Right lobe of liver (tissue), 4 donors: ENCODE results near the gene GPR17.

Source experiments
- POLR2A ChIP-seq: fragments of 450-650 bp; IDR thresholded peaks from one replicate; pipeline ENCODE4 v1.6.1; 2017; ENCODE audit warnings: antibody characterized with exemption, mild to moderate bottlenecking
- TF ChIP-seq, protein P1 (sequence below), 4 donors: fragments of 200-600 bp in 3 of 4; fragments of 450-650 bp in 1 of 4; IDR thresholded peaks; one replicate each; pipeline versions ENCODE4 v1.5.1 to v1.8.0; 2016 to 2022; ENCODE audit warnings: antibody characterized with exemption in 4 of 4, mild to moderate bottlenecking in 2 of 4
- donor health status: DM: no; HTN: no; CAD: no.
- donor health status: DM: no; HTN: no; CAD: no.
- donor health status: DM: no; HTN: yes; CAD: no.

DNA sequence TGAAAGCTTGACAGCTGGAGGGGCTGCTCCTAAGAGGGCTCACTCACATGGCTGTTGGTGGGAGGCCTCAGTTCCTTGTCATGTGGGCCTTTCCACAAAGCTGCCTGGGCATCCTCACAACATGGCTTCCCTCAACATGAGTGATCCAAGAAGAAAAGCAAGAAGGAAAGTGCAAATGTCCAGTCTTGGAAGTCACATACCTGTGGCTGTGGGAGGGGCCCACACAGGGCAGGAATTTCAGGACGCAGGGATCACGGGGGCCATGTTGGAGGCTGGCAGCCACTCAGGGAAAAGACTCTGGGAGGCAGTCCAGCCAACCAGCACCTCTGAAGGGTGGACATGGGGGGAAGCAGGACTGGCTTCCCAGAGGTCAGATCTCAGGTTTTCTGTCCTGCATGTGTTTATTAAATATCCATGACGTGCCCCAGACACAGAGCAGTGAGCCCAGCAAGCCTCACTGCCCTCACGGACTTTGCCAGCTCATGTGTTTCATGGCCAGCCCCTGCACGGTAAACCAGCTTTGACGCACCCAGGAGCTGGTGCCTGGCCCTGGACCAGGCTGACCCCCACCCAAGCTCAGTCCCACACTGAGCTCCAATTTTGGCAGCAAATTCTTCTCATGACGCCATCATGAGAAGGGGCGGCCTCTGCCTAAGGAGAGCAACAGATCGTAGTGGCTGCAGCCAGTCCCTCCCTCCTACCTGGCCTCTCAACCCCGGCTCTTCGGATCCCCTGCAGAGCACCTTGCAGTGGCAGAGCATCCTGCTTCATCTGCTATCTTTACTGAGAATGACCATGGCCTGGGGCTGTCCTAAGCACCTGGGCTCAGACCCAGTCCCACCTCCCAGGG, 34.7 kb upstream of the GPR17 start:
- TF ChIP-seq, protein P1, sequence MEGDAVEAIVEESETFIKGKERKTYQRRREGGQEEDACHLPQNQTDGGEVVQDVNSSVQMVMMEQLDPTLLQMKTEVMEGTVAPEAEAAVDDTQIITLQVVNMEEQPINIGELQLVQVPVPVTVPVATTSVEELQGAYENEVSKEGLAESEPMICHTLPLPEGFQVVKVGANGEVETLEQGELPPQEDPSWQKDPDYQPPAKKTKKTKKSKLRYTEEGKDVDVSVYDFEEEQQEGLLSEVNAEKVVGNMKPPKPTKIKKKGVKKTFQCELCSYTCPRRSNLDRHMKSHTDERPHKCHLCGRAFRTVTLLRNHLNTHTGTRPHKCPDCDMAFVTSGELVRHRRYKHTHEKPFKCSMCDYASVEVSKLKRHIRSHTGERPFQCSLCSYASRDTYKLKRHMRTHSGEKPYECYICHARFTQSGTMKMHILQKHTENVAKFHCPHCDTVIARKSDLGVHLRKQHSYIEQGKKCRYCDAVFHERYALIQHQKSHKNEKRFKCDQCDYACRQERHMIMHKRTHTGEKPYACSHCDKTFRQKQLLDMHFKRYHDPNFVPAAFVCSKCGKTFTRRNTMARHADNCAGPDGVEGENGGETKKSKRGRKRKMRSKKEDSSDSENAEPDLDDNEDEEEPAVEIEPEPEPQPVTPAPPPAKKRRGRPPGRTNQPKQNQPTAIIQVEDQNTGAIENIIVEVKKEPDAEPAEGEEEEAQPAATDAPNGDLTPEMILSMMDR (IDR thresholded peaks at IDR 0.05), result no peak
- no peak for TF ChIP-seq POLR2A
